Ovary (tissue), 3 donors: Measurements from ENCODE around the gene CACNG1.

Experiments
- CTCF ChIP-seq, 3 donors: fragments of 450-650 bp in 2 of 3; fragments of 200-600 bp in 1 of 3; IDR thresholded peaks; one replicate each; pipeline versions ENCODE4 v1.5.1 to v1.8.0; 2016 to 2022; ENCODE audit warnings: antibody characterized with exemption in 3 of 3, mild to moderate bottlenecking in 1 of 3
- EP300 ChIP-seq: sonication (generic); formaldehyde crosslinking; IDR thresholded peaks from one replicate; pipeline ENCODE4 v1.6.1; 2017; ENCODE audit warnings: antibody characterized with exemption
- POLR2A ChIP-seq: fragments of 450-650 bp; IDR thresholded peaks from one replicate; pipeline ENCODE4 v1.6.1; 2017; ENCODE audit warnings: antibody characterized with exemption, mild to moderate bottlenecking, moderate library complexity
- donor health status: DM: no; HTN: no; CAD: no.

- TF ChIP-seq CTCF (IDR thresholded peaks at IDR 0.05) (no peak), POLR2A (no peak), EP300 (no peak)
Observed at GRCh38 chr17:67095803-67096202, 51.4 kb downstream of the CACNG1 start.
